Fibroblast of skin of abdomen (primary cell): ENCODE data around the gene RAD51B.

ENCODE experiments used
- DNase-seq: peaks from one replicate; pipeline ENCODE4 v3.0.0-alpha.2; 2013

The RAD51B gene

DNA sequence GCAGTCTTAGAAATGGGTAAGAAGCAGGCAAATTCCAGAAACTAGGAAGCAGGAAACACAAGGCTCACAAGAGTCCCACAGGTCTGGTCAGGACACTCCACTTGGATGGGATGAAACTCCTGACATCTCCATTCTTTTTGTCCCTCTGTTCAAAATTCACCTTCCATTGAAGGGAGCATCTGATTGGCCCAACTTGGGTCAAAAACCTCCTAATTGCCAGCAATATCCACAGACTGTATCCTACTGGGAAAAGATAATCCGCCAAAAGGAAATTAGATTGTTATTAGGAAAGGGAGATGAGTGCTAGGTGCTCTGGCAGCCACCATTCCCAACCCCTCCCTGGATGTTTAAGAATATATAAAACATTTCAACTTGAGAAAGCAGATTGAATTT lies 716.4 kb downstream of the RAD51B start:
- no peak for DNase-seq

DNA sequence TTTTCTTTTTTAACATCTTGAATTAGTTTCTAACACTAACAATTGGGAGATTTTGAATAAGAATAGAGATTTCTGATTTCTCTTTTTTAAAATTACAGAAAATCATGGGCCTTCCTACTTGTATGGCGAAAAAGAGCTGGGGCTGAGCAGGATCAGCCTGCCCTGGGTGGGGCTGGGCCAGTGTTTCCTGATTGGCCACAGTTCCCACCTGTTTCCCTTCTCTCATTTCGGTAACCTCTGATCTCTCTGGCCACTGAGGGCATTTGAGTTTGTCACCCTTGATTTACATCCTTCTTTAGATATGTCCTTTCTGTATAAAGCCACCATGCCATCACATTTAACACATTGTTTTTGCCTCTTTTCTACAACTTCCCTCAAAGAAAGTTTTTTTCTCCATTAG lies 719.1 kb downstream of the RAD51B start:
- DNase-seq: no peak

DNA sequence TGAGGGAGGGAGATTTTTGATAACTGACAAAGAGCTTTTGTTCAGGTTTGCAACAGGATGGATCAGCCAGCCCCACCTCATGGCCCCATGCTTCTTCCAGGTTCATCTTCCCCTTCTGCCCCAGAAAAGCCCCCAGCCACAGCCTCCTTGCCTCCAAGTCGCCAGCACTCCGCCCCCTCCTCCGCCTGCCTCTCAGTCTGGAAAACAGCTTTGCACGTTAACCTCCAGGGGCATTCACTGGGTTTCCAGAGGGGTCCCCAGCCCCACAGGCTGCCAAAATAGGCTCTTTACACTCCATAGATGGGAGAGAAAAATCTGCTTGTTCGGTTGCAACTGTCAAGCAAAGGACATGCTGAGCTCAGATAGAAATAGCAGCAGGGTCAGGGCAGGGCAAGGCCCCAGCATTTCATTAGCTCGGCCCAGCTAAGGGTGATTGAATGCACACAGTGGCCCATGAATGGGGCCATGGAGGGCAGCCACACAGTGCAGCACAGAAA lies 719.7 kb downstream of the RAD51B start:
- DNase-seq: no peak

DNA sequence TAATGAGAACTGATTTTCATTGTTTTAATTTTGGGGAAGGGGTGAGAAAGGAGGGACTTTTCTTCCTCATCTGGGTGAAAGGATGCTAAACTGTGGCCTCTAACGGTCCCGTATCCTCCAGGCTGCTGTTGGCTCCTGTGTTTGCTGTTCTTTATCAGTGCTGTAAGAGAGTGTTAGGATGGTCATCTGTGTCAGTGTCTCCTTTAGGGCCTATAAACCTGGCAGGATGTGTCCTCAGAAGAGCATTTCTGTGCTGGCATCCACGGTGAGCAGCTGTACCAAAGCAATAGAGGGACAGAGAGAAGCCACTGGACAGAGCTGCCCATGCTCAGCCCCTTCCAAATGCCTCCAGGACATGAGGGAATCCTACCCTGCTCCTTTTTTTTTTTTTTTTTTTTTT lies 720.2 kb downstream of the RAD51B start:
- no peak for DNase-seq

DNA sequence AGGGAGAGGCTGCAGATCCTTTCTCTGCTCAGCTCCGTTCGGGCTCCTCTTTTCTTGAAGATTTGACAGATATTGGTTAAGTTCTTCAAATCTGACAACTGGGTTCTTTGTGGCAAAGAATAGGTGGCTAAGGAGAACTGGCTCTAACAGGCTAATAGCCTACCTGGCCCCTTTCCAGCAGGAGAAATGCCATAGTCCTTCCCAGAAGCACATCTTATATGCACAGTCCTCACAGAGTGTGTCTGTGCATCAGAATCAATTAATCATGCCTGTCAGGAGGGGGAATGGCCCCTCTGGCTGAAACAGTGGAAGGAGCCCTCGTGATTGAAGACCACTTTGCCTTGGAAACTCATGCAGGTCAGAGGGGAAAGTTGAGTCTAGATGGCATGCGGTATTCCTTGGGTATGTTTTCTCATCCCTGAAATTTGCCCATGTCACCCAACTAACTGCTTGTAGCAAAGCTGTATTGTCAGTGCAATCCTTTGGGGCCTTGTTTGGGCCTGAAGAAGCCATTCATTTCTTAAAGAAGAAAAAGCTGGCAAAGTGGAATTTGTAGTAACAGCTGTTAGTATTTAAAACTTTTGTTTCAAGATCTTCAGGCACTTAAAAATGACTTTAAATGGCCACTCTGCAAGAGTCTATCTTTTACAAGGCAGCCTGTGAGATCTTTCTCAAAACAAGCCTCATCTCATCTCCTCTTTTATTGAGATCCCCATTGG lies 721.8 kb downstream of the RAD51B start:
- no peak for DNase-seq

DNA sequence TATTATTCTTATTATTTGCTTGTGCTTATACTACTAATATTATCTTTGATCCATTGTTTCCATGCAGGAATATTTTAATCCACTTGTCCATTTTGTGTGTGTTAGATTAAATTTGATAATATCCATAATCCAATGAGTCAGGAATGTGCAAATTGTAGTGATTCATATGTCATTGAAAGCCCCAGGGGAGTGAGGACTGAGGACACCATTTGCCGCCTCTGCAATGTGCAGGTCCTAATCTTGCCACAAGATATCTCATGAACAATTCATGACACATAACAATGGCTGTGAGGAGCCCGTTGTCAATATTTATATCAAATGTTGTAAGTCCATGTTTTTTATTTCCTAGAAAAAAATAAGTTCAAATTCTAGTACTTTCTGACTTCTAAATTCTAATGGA lies 722.8 kb downstream of the RAD51B start:
- no peak for DNase-seq

DNA sequence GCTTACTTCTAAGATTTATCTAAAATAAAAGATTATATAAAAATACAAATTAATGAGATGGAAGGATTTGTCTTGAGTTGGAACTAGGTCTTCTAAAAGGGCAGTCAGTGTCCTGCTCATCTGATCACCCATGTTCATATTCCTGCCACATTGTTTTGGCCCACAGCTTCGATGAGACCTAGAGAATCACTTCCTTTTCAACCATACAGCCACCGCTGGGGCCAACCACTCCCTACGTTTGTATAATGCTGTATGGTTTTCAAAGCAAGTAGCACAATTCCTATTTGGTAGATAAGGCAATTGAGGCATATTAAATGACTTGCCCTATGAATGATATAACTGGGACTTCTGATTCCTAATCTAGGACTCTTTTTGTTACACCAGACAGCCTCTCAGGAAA lies 723.9 kb downstream of the RAD51B start:
- no peak for DNase-seq

DNA sequence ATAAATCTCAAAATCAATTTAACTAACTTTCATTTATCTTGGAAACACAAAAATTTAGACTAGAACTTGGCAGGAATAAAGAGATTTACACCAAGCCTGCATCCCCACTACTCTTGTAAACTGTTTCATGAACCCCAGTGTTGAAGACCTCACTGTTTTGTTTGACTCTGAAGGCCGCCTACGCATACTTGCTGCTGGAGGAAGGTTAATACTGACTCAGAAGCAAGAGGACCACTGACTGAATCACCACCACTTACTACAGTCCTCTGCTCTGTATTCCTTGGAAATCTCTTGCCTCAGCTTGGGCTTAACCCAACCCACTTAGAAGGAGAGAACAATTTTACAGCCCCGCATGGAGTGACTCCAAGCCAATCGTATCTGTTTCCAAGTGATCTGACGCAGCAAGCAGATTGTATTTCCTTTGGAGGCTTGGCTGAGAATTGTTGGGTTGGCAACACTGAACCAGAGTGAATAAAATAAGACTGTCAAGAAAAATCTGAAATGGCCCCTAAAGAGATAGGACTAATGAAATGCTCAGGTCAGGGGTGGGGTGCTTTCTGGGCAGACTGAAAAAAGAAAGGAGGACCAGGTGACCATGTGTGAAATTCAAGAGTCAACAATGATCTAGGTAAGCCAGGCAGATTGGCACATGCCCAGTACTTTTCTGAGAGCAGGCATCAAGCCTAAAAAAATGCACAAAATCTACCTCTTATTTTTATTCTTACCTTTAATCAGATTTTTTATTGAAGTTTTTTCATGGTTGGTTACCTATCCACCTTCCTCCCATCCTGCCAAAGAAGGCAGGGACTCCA lies 724.7 kb downstream of the RAD51B start:
- peak; percentile 97 for DNase-seq

DNA sequence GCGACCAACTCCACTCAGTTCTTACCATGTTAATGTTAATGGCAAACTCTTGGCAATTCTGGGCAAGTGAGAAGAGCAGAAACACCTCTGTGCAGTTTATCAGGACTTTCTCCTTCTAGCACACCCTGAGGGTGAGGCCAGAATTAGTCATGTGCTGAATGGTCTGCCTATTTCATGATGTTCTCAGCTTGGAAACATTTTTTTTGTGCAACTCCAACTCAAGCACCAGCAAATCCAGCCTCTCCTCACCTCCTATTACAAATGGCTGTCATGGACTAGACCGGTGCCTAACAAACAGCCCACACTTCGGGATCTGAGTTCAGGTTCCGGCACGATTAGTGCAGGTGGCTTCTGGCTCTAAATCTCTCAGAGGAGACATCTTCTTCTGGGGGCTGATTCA lies 727.3 kb downstream of the RAD51B start:
- peak; percentile 84 for DNase-seq

DNA sequence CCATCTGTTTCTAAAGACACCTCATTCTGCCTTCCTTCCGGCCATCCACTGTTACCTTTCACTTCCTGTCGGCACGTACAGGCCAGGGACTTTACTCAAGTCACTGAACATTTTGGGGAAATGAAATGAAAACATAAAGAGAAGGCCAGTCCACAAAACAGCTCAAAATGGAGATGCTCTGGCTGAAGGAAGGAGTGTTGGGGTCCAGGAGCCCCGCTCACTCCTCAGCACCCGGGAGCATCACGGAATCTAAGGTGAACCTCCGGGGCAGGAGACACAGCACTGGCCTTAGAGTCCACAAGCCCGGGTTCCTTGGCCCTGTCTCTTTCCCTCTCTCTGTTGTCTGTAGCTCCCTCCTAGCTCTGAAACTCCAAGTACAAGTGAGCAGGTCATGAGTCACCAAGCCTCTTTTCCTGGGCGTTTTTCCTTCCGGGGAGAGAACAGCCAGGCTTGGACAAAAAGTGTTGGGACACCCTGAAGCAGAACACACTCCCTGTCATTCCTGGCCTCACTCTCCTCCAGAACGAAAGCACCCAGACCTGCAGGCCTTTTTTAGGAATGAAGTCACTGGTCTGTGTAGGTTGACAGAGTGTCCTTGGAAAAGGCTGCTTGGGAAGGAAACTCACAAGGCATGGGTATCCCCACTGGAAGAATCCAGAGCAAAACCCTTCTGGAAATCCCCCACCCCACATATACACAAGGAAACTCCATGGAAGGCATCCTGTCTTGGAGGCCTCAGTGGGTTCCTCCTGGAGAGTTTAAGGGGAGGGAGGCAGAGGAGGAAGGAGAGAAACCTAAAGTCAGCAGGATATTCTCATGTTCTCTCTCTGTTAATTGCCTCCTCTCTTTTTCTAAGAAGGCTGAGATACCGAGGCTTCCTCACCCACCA lies 728.0 kb downstream of the RAD51B start:
- DNase-seq: peak; percentile 91

DNA sequence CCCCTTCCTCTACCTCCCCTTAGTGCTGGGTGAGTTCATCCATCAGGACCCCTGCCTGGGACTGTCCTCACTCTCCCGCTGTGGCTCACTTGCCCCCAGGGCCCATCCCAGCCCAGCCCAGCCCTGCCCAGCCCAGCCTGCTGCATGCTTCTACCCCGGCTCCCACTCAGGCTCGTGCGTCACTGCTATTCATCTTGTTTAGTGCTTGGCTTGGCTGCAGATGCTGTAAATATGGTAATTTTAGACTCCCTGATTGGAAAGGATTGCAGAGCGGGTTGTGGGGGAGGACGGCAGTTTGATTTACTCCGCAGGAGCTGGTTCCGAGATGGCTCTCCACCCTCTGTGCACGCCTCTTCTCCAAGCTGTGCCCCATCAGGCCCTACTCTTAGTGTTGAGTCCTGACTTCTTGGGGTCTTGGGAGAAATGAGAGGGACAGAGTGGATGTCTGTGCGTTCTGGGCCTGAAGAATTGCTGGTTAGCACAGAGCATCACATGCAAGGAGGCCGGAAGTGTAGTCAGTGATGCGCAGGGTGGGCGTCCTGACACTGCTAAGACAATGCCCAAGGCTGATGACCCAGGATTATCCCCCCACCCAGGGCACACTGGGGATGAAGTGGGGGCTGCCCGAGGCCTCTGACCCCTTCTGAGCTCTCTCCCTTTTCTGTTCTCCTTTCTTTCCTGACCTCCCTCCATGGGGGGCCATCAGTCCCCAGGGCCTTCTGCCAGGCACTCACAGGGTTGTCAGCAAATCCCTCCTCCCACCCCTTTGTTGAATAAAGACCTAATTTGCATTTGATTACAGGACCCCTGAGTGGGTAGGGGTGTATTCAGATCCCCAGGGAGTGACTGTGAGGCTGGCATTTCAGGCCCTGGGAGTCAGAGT lies 728.9 kb downstream of the RAD51B start:
- peak; percentile 98 for DNase-seq

DNA sequence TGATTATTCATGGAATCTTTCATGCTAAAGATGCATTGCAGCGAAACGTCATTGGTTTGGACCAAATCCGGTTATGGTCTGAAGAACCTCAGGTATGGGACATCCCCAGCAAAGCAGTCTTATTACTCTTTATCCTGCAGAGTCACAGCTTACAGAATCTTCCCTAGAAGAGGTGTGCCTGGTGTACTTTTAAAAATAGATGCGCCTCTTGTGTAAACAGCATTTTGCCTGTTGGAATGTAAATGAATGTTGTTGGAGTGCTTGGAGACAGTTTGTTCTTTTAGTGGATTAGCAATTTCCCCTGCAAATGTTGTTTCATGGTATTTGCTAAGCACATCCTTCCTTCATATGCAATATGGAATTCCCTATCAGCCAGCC lies 730.7 kb downstream of the RAD51B start:
- no peak for DNase-seq

DNA sequence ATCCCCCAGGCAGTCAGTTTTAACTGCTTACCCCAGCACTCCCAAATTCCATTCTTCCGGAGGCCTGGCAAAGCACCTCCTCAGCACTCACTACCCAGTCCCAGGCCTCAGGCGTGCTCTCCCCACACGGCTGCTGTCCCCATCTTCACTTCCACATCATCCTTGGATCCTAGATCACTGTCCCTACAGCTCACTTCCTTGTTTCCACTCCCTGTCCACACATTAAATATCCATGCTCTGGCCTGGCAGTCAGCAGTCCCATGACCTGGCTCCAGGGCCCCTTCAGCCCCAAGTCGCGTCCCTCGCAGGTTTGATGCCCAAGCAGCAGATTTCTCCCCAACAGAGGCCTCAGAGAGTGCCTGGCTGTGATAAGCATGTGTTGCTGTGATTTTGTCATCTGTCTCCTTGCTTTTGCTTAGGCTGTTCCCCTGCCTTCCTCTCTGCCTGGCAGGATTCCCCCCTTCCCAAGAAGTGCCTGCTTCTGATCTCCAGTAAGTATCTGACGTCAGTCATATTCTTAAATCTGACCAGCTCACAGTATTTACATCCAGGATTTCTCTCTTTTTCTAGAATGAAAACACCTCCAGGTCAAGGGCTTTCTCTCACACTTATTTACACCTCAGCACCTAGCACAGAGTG lies 731.6 kb downstream of the RAD51B start:
- no peak for DNase-seq

DNA sequence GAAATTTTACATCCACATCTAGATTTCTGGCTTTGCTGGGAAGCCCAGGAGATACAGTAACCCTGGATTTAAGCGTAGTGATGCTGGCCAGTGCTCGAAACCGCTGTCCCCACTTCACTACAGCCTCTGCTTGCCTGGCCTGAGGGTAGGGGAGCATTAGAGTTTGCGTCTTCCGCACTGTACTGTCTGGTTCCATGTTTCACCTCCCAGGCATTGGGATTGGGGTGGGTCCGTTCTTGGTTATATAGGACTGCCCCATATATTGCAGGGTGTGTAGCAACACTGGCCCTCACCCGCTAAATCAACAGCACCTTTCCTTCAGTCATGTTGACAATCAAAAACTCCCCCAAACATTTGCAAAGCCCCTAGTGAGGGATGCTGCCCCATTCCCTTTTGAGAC lies 732.5 kb downstream of the RAD51B start:
- DNase-seq: no peak

DNA sequence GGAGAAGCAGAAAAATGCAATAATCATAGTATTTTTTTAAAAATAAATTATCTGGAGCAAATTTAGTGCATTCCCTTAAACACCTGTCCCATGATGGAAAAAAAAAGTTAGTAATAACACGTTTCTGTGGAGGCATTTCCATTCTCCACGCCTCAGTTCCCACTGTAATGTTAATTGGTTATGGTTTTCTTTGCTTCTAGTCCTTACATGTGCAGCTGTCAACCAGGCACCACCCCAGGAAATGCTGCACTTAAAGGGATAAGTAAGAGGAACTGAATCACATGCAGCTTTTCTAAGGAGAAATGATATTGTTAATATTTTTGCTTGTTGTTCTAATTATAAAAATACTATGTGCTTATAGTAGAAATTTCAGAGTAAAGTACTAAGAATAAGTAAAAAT lies 733.0 kb downstream of the RAD51B start:
- DNase-seq: peak; percentile 42

DNA sequence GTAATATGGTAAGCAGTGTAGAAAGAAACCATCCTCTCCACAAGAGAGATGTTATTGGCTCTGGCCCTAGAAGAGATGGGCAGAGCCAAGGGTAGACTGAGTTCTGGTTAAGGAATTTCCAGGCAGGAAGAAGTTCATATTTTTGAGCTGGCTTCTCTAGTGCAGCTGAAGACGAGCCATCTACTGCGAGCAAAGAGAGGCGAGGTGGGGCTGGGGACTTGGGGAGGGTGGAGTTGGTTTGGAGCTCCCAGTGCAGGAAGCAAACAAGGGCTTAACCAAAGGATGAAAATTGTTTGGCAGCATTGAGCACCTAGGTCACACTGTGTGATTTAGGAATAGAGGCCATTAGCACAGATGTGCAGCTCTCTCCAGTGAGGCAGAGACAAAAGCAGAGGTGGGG lies 733.7 kb downstream of the RAD51B start:
- no peak for DNase-seq

DNA sequence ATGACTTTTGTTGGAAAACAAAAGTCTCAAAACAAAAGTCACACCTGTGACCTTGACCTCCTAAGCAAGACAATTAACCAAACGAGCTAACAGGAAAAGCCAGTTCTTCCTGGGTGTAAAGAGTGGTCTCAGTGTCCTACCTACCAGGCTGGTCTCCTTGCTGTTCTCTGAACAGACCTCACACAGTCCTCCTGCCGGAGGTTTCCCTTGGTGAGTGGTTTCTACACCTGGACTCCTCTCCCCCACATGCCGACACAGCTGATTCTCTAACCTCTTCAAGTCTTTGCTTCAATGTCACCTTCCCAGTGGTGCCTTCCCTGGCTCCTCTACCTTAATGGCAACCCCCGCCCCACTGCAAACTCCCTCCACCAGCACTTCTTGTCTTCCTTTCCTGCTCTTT lies 734.7 kb downstream of the RAD51B start:
- no peak for DNase-seq

DNA sequence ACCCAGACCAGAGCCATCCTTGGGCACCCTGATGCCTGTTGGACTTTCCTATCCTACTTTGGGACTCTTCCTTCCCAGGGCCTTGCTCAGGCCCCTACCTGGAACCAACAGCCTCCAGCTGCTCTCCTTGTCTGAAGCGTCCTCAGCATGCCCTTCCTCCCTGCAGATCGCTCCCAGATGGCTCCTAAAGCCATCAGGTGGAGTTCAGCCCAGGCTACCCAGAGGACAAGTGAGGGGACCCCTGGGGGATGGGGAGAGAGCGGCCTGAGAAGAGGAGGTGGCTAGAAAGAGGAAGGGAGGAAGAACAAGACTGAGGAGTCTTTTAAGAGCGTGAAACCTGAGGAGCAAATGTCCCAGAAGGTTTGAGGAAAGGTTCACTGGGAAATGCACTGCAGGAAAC lies 736.7 kb downstream of the RAD51B start:
- no peak for DNase-seq

DNA sequence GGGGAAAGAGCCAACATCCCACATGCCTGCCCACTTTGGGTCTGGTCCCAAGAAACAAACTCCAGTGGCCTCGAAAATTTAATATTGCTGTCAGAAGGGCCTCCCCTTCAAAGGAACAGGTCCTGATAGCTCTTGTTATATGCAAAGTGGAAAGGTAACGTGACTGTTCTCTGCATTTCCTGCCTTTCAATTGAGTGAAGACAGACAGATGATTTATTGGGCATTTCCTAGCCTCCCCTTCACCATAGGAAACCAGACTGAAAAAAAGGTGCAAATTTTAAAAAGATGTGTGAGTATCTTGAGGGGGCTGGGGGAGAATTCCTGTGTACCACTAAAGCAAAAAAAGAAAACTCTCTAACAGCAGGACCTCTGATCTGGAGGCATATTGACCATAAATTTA lies 738.1 kb downstream of the RAD51B start:
- DNase-seq: no peak

DNA sequence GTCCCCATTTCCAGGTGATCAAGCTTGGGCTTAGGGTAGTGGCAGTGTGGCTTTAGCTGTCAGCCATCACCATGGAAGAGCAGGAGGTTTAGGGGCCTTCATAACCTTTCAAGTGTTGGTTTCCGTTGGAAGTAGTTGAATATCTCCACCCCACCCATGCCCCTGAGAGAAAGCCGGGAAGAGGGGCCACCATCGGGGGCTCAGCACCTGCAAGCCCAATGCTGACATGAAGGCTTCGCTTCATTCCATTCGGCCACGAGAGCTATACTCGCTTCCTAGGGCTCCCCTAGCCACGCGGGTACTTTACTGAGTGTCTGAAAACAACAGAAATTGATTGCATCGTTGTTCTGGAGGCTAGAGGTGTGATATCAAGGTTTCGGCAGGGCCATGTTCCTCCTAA lies 738.5 kb downstream of the RAD51B start:
- DNase-seq: no peak

DNA sequence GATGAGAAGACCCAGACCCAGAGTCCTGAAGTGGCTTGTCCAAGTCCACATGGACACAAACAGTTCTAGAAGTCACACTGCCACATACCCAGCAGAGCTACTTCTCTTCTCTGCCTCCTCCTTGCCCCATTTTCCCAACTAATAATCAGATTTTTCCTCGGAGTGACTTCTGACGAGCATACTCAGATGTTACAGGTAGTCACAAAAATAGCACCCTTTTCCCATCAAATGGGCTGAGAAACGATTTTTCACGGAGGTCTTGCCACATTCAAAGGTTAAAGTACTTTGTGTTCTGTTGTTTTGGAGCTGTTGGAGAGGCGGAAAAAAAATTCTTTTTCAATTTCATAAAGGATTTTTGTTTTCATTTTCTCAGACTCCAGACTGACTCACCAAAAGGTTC lies 740.4 kb downstream of the RAD51B start:
- no peak for DNase-seq
